Right lung (tissue), 5 donors: Measurements from ENCODE around the gene KCNK3. TPM values are rescaled to one million over a fixed set of nuclear protein-coding genes. Genes with fewer than 3 reads are reported as not detected.
"Not testable (repeated sequence)": the region's sequence is repeated elsewhere in the genome, so short reads cannot be mapped to it uniquely, and the experiment has no call there.

ENCODE experiments used
- DNase-seq, 2 donors: peaks; one replicate each; pipeline ENCODE4 v3.0.0-alpha.2; 2013
- polyA plus RNA-seq, 5 donors: library from polyadenylated mRNA; unstranded; fragments of 120-200 nt; gene quantifications; one replicate each; pipeline versions ENCODE4 v1.2.1 to v1.2.3, GENCODE V29; 2013; ENCODE audit warnings: inconsistent platforms in 1 of 5, low replicate concordance in 1 of 5; ENCODE audit not compliant: insufficient read length in 5 of 5, insufficient read depth in 1 of 5

Gene KCNK3
- polyA plus RNA-seq, 5 donors, result 19.9 to 39.5 (median 26.4) TPM

DNA sequence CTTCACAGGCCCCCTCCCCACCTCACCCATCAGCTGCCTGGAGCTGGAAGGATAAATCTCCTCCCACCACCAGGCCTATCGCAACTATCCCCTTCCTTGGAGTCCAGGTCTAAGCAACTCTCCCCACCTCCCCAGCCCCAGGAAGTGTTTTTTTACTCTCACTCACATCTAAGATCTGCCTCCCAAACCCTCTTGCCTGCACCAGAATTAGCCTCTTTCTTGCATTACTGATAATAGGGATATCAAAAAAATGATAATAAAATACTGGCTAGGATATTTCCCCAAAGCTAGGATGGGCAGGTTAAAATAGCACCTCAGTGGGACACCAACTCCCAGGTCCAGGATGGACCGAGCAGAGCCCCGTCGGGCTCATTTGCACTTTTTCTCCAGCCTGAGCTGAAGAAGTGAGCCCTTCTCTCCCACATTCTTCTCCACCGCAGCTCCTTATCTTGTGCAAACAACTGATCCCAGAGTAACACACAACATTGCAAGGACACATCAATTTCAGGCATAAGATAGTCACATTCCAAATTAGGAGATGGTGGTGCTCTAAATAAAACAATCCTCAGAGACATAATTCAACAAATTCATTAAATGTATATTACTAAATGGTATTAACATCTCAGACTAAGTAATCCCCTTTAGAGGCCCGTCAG lies 33.7 kb upstream of the KCNK3 start:
- no peak for DNase-seq

DNA sequence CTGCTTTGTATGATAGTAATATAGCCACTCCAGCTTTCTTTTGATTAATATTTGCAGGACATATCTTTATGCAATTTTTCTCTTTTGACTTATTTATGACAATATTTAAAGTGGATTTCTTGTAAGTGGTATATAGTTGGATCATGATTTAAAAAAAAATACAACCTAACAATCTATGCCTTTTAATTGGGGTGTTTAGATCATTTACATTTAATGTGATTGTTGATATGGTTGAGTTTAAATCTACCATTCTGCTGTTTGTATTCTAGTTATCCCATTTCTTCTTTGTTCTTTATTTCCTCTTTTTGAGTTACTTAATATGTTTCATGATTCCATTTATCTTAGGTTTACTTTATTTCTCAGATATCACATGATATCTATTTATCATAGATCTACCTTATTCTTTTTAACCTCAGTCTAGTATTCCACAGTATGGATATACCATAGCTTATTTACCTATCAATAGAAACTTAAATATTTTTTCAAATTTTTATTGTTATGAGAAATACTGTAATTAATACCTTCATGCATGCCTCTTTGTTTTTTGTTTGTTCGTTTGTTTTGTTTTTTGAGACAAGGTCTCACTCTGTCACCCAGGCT lies 32.1 kb upstream of the KCNK3 start:
- no peak for DNase-seq

DNA sequence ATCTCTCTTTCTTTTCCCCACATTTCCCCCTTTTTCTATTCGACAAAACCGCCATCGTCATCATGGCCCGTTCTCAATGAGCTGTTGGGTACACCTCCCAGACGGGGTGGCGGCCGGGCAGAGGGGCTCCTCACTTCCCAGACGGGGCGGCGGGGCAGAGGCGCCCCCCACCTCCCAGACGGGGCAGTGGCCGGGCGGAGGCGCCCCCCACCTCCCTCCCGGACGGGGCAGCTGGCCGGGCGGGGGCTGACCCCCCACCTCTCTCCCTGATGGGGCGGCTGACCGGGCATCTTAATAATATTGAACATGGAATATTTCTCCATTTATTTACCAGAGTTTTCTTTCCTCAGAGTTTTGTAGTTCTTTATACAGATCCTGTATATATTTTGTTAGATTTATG lies 27.2 kb upstream of the KCNK3 start:
- not testable (repeated sequence) for DNase-seq

DNA sequence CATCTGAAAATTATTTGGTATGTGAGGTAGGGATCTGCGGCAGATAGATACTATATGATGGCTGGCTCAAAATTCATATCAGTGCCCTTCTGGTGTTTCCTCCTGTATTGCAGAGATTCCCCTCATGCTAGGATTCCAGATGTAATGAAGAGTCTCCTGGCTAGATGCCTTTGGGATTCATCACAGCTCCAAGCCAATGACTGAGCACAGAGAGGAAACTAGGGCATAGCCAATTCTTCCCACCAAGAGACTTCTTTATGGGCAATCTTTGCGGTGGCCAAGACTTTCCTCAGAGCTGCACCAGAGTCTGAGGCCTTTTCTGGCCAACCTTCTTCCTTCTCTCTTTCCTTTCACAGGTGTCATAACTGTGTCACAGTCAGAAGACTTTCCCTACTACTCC lies 25.9 kb upstream of the KCNK3 start:
- no peak for DNase-seq

DNA sequence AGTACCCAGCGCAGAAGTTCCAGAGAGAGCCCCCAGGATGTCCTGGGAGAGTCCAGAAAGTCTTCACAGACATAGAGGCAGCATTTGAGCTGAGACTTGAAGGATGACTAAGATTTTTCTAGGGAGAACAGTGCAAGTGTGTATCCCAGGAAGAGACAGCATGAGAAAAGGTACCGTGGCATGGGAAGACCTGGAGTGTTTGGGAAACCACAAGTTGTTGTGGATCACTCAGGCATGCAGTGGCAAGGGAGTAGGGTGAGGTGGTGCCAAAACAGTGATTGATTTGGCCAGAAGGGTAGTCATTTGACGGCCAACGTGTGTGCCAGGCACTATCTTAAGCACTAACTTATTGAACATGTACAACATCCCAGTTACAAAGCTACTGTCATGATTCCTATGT lies 24.5 kb upstream of the KCNK3 start:
- no peak for DNase-seq

DNA sequence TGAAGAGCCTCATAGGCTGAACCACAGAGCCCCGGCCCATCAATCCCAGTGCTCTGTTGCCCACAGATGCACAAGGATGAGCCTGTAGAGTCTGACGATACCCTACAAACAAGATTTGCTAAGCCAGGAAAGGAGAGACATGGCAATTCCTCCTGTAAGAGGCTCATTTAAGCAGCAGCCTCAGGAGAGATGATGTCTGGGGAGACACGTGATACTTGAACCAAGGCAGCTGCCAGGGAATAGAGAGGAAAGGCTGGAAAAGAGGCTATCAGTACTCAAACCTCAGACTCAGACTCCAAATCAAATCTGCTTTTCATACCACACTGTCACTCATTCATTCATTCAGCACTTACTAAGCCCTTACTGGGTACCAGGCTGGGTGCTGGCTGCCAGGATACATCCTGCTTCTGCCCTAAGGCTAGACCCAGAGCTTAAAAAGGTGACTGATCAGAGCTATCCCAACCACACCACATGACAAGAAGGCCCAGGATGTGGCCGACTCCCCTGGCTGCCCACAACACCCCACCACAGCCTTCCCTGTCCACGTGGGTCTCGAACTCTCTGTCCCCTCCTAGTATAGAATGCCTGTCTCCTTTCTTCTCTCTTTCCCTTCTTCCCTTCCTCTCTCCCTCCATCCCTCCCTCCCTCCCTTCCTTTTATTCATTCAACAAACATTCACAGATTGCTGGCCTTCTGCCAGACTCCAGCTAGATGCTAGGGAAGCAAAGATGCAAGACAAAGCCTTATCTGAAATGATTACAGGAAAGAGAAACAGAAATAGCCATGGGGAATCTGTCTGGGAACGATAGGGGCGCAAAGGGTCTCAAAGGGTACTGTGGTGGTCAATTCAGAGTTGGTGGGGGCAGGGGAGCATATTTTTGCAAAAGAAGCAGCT lies 23.4 kb upstream of the KCNK3 start:
- no peak for DNase-seq

DNA sequence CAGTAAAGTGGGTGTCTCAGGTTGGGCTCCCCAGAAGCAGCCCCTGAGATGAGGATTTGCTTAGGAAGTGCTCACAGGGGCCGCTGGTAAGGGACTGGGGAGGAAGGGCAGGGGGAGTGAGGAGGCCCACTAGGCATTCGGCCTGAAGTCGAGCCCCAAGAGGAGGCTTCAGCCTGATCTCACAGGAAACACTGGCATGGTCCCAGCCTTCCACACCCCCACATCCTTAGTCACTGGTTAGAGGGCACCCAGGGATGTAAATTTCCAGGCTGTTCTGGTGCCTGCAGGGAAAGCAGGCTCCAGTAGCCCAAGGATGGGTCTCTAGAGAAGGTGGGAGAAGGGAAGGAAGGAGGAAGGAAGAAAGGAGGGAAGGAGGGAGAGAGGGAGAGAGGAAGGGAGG lies 22.4 kb upstream of the KCNK3 start:
- DNase-seq, result no peak

DNA sequence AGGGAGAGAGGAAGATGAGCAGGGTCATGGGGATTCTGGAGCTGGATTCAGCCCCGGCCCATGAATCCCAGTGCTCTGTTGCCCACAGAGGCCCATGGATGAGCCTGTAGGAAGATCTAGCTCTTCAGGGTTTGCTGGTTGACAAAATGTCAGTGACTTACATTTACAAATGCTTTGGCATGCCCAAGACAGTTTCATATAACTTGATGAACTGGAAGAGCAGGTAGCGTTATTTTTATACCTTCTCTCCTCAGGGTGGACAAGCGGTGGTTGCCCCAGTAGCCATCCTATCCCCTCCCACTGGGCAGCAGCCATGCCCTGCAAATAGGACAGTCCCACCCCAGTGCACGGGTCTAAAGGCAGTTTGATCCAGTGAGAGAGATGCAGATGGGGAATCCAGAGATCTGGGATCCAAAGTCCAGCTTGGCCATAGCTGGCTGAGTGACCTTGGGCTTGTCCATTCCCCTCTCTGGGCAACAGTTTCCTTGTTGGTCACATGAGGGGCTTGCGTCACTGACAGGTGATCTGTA lies 21.5 kb upstream of the KCNK3 start:
- no peak for DNase-seq

DNA sequence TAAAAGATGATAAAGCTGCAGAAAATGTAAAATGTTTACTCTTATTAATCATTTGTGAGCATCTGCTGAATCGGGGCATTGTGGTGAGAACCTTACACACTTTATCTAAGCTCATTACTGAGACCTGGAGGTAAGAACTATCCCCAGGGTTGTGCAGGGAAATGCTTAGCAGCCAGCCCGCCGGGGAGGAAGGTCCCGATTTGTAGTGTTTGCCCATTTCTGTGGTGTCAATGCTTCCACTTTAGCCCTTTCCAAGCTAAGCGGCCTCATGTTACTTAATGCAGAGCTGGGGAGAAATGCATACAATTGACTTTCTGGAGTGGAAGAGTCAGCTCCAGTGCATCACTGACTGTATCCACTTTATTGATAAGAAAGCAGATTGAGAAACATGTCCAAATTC lies 20.8 kb upstream of the KCNK3 start:
- no peak for DNase-seq

DNA sequence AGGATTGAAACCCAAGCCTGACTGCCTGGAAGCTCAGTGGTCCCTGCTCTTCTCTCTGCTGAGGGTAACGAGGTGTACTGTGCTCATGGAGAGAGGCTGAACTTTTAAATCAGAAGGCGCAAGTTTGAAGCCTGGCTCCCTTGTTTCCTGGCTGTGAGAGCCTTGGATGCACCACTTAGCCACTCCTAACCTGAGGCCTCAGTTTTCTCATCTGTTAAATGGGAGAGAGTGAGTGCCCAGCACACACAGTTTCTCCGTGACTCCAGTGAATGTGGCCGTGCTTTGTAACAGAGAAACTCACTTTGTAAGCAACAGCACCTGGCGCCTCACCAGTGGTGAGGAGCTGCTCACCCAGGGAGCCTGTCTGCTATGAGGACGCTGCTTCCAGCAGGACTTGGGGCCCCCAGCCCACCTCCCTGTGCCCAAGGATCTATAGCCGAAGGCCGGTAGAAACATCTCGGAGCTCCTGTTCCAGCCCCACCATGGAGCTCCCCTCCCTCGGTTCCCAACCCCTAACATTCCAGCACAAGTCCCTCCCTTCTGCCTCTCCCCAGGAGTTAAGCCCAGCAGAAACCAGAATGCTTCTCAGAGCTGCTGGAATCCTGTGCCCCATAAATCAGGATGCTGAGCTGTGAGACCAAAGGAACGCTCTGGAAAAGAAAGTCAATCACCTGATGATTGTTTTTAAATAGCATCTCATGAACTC lies 20.3 kb upstream of the KCNK3 start:
- no peak for DNase-seq

DNA sequence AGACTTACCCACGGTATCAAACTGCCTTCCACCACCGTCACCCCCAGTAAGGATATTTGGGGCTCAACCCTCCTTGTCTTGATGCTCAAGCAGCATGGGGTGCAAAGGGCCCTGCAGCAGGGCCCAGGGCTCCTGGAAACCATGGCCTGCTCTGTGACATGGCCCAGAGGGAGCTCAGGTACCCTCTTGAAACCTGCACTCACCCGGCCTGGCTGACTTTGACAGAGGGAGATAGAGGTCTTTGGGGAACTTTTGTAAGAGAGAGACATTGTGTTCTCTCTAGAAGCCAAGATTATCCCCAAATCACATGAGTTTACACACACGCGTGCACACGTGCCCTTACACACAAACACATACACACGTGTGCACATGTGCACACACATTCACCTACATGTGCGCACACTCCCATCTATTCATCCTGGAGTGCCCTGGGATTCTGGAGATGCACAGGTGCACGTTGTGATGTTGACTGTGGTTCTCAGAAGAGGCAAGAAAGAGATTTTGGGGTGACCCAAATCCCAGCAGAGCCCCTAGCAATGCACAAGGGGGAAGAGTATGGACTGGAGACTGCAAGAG lies 19.6 kb upstream of the KCNK3 start:
- DNase-seq, result no peak

DNA sequence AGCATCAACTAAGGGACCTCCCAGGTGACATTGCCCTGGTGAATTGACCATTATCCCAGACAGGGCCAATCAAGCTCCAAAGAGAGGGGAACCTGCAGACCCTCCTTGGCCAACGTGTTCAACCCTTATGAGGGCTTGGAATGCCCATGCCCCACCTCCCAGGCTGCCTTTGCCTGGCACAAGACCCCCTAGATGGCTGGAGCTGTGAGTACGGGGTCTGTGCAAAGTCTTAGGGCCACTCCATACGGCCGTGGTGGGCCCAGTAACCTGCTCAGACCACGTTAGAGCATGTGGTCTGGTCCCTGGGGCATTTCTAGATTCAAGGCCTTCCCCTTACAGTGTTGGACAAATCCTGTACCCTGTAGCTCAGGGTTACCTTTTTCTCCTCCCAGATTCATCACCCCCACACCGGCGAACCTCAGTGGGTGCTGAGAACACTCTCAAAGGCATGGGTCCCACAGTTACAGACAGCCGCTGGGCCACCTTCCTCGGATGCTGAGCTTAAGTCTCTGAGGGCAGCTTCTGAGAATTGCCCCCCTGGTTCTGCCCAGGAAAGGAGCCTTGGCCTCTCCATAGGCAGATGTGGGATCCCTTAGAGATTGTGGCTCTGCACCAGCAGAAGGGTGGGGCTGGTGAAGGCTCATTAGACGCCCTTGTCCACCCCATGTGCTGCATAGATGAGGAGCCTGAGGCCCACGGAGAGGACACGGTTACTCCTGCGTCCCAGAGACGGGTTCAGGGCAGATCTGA lies 18.3 kb upstream of the KCNK3 start:
- DNase-seq, result no peak

DNA sequence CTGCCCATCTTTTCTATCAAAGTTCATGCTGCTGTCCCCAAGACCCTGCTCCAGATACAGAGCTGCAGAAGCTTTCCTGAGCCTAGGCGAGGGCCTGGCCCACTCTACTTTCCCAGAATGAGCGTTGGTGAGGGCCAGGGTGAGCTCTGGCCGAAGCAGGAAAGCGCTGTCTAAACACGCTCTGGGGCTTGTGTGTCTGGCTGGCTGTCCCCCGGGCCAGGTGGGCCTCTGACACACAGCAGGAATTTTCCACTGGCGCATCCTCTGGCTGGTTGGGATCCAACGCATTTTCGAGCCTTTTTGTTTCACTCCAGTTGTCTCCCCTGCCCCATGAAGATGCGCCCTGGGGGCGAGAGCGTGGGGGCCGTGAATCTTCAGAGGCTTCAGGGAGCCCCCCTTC lies 17.8 kb upstream of the KCNK3 start:
- no peak for DNase-seq

DNA sequence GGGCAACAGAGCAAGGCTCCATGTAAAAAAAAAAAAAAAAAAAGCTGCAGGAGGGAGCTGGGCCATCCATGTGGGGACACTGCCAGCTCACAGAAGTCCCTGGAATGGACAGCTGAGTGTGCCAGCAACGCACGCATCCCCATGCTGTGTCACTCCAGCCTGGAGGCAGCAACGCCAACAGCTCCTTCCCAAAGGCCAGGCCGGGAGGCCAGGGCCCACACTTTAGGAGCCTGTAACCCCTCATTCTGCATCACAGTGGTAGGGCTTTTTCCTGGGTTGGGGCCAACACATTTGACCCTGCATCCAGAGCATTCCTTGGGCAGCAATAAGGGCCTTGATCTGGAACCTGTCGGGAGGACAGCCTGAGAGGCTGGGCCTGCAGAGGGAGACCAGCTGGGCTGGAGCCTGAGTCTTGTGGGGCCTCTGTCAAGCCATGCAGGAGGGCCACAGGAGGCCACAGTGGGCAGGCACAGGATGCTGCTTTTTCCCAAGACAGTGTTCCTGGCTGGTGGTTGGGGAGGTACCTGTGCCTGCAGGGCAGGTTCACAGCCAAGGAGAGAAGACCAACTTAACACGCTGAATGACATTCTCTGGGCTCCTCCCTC lies 16.8 kb upstream of the KCNK3 start:
- no peak for DNase-seq

DNA sequence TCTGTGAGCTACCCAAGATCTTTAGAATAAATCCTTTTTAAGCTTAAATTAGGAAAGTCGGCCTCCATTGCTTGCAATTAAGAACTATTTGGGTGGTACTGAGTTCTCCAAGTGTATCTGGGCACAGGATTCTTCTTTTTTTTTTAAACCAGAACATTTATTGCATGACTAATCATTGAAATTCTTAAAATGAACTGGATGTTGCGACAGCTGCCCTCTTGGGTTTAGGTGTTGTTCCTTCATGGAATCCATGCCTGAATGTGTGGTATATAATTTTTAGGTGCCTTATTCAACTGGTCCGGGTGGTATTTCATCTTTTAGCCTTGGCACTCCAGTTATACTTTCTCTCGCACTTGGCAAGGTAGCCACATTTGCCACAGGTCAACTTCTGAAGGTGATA lies 14.5 kb upstream of the KCNK3 start:
- no peak for DNase-seq

DNA sequence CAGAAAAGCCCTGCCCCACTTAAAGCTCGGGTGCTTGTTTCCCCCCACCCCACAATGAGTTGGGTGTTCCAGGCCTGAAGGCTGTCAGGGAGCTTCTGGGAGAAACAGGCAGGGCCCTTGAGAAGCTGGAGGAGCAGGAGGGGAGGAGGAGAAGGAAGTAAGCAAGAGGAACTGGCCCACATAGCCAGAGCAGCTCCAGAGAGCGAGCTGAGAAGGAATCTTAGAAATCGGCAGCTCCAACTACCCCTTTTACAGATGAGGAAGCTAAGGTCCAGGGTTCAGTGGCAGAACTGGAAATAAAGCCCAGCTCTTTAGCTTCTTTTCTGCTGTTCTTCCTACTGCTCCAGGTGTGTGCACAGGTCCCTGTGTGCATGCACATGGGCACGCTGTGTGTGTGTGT lies 12.7 kb upstream of the KCNK3 start:
- DNase-seq, result no peak

DNA sequence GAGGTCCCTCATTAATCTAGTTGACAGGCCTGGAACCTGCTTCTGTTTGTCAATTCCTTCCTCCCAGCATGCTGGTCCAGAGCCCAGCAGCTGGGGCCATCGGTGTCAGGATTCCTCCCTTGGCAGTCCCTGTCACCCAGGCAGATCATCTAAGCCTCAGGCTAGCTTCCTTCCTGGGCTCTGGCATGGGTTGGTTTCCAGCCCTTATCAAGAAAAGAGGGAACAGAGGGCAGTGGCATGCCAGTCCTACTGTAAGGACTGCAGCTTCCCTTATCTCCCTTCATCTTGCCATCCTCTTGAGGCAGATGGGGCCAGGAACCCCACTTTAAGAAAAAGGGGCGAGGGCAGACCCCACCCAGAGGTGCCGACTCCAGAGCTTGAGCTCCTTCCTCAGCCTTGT lies 10.9 kb upstream of the KCNK3 start:
- no peak for DNase-seq

DNA sequence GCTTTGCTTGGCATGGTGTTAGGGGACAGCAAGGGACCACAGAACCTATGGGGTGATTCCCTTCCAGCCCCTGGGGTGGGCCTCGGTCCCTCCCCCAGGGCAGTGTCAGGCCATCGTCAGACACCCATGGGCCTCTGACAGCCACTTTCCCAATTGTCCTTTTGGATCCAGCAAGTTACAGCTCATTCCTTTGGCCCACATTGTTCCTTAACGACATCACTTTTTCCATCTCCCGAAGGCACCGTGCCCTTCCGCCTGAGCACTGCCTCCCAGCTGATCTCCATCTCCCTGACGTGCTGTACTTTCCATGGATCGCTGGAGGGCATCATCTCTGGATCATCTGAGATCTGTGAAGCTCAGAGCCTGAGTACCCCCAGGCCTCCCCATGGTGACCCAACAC lies 10.4 kb upstream of the KCNK3 start:
- no peak for DNase-seq

DNA sequence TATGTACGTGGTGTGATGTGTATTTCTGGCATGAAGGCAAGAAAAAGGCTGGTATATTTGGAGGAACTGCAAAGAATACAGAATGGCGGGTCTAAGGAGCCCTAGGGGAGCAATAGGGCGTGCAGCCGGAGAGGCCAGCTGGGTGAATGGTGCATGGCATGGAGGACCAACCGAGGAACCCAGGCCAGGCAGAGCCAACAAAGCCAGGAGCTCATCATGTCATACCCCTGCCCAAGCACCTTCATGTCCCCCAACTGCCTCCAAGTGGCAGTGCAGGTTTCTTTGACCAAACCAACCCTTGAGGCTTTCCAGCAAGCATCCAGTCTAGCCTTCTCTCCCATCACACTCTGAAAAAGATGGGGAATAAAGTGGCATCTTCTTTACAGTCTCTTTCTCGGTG lies 8.9 kb upstream of the KCNK3 start:
- no peak for DNase-seq

DNA sequence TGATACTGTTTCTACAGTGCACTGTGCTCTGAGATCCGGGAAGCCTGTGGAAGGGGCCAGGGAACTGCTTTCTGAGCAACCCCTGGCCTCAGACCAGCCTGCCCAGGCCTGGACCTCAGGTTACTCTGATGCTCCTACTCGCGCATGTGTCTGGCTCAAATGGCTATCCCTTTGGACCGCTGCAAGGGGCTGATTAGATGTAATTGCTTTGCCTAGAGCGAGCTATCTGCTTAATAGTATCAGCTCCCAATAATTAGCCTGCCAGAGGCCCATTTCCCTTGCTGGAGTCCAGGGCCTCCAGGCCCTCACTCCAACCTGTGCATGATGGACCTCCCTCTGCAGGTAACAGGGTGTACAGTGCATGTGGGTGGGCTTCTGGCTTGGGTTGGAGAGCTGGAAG lies 7.2 kb upstream of the KCNK3 start:
- no peak for DNase-seq
